ENCODE data around the gene SPTLC1. TPM values are rescaled to one million over a fixed set of nuclear protein-coding genes. Genes with fewer than 3 reads are reported as not detected.

Gene SPTLC1
- total and polyA plus RNA-seq, 2 donors (not counting 1 experiment from before 2014, with no cell fraction given) = 26.6 to 53.5 TPM

- WGBS (ENCODE audit: insufficient coverage) = no CpG with 5 or more reads among the region's 2 CpGs
- no peak overlapping the region for H3K27ac ChIP-seq (ENCODE audit: low read length in 2 of 2)
- H3K36me3 ChIP-seq (replicated peaks in 1 of 2; ENCODE audit: control extremely low read depth in 1 of 2, control insufficient read depth in 1 of 2, extremely low read depth in 1 of 2, insufficient read depth in 2 of 2, low read length in 1 of 2) = peaks cover 1 to 65% of the 10 kb centered on the region in 2 experiments
- Mint-ChIP-seq H3K27ac (no peak overlapping the region), H3K4me1 (no peaks in the 10 kb centered on the region), H3K27me3 (no peaks in the 10 kb centered on the region), H3K4me3 (no peak overlapping the region), H3K9me3 (ENCODE audit: insufficient read depth) (peaks cover 3% of the 10 kb centered on the region)
- H2AFZ ChIP-seq (ENCODE audit: insufficient read depth, low read depth, low read length, poor library complexity, severe bottlenecking) = no peak overlapping the region
- H3K4me2 ChIP-seq (replicated peaks; ENCODE audit: low read depth, low read length, poor library complexity, severe bottlenecking) = no peak overlapping the region
- no peak overlapping the region for H3K9ac ChIP-seq (ENCODE audit: low read length)
- POLR2A ChIA-PET = no interaction called here
- TF ChIP-seq CTCF (IDR thresholded peaks at IDR 0.05) = no peak
- no peak for TF ChIP-seq EZH2 (IDR thresholded peaks at IDR 0.05; ENCODE audit: borderline replicate concordance, insufficient read depth, low read depth, low read length, poor library complexity, severe bottlenecking)
- H3K27me3 ChIP-seq (replicated peaks in 1 of 4; ENCODE audit: control extremely low read depth in 1 of 4, control insufficient read depth in 3 of 4, insufficient read depth in 4 of 4, low read length in 3 of 4) = no peaks in the 10 kb centered on the region
- peaks cover 0 to 5% (median 0%) of the 10 kb centered on the region in 3 donors for H3K9me3 ChIP-seq (ENCODE audit: control extremely low read depth in 1 of 3, control insufficient read depth in 2 of 3, insufficient read depth in 1 of 3, low read length in 2 of 3)
- H3K4me1 ChIP-seq (ENCODE audit: control insufficient read depth in 2 of 2, insufficient read depth in 2 of 2, low read length in 2 of 2) = no peaks in the 10 kb centered on the region
- no peaks in the 10 kb centered on the region for H3K79me2 ChIP-seq (ENCODE audit: control insufficient read depth, insufficient read depth, low read length)
- DNase-seq (no peak), ATAC-seq (ENCODE audit: low read depth) (no peak)
- H4K20me1 ChIP-seq (ENCODE audit: control insufficient read depth, insufficient read depth, low read length, poor library complexity, severe bottlenecking) = peaks cover 6% of the 10 kb centered on the region
- intact Hi-C loops (cut with micrococcal nuclease) = no loop called here
- no peak overlapping the region for H3K4me3 ChIP-seq (ENCODE audit: control extremely low read depth in 1 of 5, extremely low read depth in 1 of 5, insufficient read depth in 1 of 5, low read depth in 2 of 5, low read length in 4 of 5)
- CTCF ChIA-PET = no interaction called here
These were observed 59.6 kb downstream of the SPTLC1 start for GRCh38 chr9:92055624-92056023.

DNA sequence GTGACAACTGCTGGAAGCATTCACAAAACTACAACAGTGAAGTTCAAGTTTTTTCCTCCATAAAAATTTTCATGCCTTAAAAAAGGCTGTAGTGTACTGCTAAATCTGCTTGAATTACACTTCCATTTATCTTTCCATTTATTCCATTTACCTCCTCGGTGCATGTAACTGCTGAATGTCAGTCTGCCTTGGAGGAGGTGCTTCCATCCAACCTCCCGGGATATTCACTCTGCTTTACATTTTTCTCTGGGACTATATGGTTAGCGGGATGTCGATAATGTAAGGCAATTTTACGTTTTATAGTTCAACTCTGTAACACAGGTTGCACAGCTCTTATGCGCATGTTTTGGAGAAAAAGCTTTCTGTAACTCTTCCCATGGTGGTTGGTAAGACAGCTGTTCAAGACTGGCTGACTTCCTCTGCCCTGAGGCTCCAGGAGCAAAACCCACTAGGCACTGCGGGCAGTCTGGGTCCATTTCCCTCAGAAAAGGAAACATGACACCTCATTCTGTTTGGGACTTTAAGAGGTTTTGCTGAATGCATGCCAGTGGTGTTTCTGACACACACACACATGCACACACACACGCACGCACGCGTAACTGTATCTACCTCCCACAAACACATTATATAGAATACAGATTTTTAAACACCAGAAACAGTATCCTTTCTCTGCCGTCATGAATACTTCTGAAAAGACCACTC is 66.1 kb downstream of the SPTLC1 start:
- WGBS (ENCODE audit: insufficient coverage) = 100% methylated on average over 6 of the region's 12 CpGs
- Histone ChIP-seq H2AFZ (ENCODE audit: insufficient read depth, low read depth, low read length, poor library complexity, severe bottlenecking) (no peak overlapping the region), H3K79me2 (ENCODE audit: control insufficient read depth, insufficient read depth, low read length) (no peaks in the 10 kb centered on the region), H3K36me3 (replicated peaks in 1 of 2; ENCODE audit: control extremely low read depth in 1 of 2, control insufficient read depth in 1 of 2, extremely low read depth in 1 of 2, insufficient read depth in 2 of 2, low read length in 1 of 2) (peaks cover 4 to 67% of the 10 kb centered on the region in 2 experiments), H3K27me3 (replicated peaks in 1 of 4; ENCODE audit: control extremely low read depth in 1 of 4, control insufficient read depth in 3 of 4, insufficient read depth in 4 of 4, low read length in 3 of 4) (no peaks in the 10 kb centered on the region), H3K9ac (ENCODE audit: low read length) (no peak overlapping the region), H3K9me3 (ENCODE audit: control extremely low read depth in 1 of 3, control insufficient read depth in 2 of 3, insufficient read depth in 1 of 3, low read length in 2 of 3) (no peaks in the 10 kb centered on the region), H3K27ac (ENCODE audit: low read length in 2 of 2) (no peak overlapping the region), H3K4me3 (ENCODE audit: control extremely low read depth in 1 of 5, extremely low read depth in 1 of 5, insufficient read depth in 1 of 5, low read depth in 2 of 5, low read length in 4 of 5) (no peak overlapping the region), H3K4me1 (ENCODE audit: control insufficient read depth in 2 of 2, insufficient read depth in 2 of 2, low read length in 2 of 2) (no peaks in the 10 kb centered on the region), H4K20me1 (ENCODE audit: control insufficient read depth, insufficient read depth, low read length, poor library complexity, severe bottlenecking) (no peaks in the 10 kb centered on the region), H3K4me2 (replicated peaks; ENCODE audit: low read depth, low read length, poor library complexity, severe bottlenecking) (no peak overlapping the region)
- H3K9me3 Mint-ChIP-seq (ENCODE audit: insufficient read depth) = no peaks in the 10 kb centered on the region
- DNase-seq (no peak), ATAC-seq (ENCODE audit: low read depth) (no peak)
- H3K27ac Mint-ChIP-seq = no peak overlapping the region
- H3K4me3 Mint-ChIP-seq = no peak overlapping the region
- CTCF ChIA-PET = no interaction called here
- intact Hi-C loops (cut with micrococcal nuclease) = no loop called here
- POLR2A ChIA-PET = no interaction called here
- H3K27me3 Mint-ChIP-seq = no peaks in the 10 kb centered on the region
- no peaks in the 10 kb centered on the region for H3K4me1 Mint-ChIP-seq
- TF ChIP-seq CTCF (IDR thresholded peaks at IDR 0.05) (no peak), EZH2 (IDR thresholded peaks at IDR 0.05; ENCODE audit: borderline replicate concordance, insufficient read depth, low read depth, low read length, poor library complexity, severe bottlenecking) (no peak)
